ENCODE results near the gene PAMR1.
A peak's percentile ranks its signal among the peaks of the same experiment; 100 is the strongest.

The PAMR1 gene

DNA sequence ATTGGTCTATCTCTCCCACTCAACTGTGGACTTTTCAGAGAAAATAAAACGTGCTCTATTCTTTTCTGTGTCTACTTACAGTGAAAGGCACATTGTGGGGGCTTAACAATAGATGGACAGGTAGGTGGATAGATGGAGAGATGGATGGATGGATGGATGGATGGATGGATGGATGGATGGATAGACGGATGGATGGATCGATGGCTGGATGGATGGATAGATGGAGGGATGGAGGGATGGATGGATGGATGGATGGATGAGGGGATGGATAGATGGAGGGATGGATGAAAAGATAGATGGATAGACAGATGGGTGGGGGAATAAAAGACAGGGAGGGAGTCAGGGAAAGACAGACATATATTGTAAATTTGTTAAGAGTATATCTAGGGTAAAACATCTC is 91.8 kb downstream of the PAMR1 start:
- no peak for DNase-seq

DNA sequence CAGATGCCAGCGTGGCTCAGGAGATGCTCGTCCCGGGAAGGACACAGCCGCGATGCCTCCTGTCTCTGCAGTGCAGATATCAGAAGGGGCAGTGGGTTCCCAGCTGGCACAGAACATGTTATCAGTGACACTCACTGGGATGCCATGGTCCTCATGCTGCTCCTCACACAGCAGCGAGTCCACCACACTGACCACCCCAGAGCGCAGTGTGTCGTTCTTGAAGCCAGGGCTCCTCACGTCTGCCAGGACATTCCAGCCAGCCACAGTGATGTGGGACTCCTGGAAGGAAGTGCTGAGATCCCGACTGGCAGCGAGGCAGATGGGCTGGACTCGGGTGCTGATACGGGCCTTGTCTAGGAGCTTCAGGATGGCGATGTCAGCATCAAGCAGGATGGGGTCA is 93.0 kb downstream of the PAMR1 start:
- DNase-seq, result no peak

- DNase-seq, result no peak
These were observed 98.3 kb downstream of the PAMR1 start for GRCh38 chr11:35427071-35427470.

DNA sequence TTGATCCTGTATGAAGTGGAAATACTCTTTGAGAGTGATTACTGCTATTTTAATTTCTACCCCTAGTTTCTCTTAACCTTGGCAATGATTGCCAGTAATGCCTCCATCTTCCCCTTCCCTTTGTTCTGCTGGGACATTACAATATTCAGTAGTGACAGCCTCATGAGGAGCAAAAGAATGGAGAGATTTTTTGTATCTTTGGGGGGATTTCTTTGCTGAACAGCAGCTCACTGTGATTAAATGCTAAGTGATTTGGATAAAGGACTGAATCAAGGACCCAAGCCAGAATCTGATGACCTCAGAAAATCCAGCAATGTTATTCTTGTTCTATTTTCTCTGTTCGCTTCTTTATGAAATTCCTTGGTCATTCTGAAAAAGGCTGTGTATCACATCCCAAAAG is 99.1 kb downstream of the PAMR1 start:
- no peak for DNase-seq

GRCh38 chr11:35425603-35426212 is 99.7 kb downstream of the PAMR1 start:
- DNase-seq, result no peak

- DNase-seq, result no peak
These were observed 101.1 kb downstream of the PAMR1 start for GRCh38 chr11:35424157-35424940.

DNA sequence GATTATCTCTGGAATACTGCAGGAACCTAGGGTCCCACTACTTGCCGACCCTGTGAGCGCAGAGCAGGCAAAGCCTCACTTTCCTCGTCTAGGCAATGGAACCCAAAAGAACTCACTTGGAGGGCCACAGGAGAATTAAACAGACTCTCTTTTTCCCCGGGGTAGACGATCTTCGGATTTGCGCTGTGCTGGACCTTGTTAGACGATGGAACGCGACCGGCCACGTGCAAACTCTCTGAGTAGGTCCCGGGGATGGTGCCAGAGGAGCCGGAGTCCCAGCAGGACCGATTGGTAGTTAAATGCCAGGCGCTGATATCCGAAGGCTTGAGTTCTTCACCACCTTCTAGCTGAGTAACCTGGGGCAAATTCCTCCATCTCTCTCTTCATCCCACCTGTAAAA is 105.0 kb downstream of the PAMR1 start:
- DNase-seq, result no peak

DNA sequence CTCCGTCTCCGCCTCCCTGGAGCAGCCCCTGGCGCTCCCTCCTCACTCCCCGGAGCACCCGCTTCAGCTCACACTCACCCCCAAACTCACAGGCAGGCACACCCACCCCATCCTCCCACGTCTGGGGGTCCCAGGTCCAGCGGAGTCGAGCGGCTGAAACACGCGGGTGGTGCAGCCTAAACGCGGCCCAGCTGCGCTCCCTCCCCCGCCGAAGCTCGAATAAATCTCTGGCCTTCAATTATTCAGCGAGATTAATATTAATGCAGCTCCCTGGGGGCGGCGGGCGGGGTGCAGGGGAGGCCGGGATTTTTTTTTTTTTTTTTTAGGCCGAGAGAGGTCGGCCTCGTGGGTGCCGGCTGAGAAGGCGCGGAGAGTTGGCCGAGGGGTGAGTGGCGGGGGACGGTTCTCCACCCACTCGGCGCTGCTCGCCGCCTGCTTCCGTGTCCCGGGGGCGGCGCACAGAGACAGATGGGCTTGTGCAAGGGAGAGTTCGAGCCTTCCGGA is 105.5 kb downstream of the PAMR1 start:
- DNase-seq, result no peak

DNA sequence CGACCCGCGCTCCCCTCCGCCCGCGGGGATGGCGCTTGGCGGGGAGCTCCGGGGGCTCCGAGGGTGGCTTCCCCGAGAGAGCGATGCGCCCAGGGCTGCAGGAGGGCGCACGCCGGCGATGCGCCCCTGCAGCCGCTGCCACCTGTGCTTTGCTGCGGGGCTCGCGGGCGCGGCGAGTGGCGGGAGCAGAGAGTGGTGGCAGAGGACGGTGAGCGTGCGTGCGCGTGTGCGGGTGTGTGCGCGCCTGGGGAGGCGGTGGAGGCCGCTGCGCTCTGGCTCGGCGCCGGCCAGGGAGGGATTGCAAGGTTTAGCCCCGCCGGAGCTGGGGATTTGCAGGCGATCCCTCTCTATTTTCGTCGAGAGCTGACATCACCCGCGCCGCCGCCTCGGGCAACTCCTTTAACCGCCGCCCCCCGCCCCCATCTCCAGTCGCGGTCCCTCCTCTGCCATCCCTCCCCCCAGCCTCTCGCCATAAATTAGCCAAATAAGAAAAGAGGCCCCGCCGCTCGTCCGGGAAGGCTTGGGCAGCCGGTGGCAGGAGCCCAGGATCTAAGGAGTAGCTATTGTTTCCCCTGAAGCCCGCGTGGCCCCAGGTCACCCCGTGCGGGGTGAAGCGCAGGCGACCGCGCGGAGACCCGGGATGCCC is 106.1 kb downstream of the PAMR1 start, which contains the start of gene SLC1A2:
Gene SLC1A2, minus strand, starts transcription at position 375 of the 646 bp plus-strand sequence. CDS start 592 bp downstream, outside the sequence.
- DNase-seq, result no peak

- no peak for DNase-seq
These were observed 106.9 kb downstream of the PAMR1 start for GRCh38 chr11:35418282-35419183.

GRCh38 chr11:35415487-35415886 is 109.9 kb downstream of the PAMR1 start:
- no peak for DNase-seq

DNA sequence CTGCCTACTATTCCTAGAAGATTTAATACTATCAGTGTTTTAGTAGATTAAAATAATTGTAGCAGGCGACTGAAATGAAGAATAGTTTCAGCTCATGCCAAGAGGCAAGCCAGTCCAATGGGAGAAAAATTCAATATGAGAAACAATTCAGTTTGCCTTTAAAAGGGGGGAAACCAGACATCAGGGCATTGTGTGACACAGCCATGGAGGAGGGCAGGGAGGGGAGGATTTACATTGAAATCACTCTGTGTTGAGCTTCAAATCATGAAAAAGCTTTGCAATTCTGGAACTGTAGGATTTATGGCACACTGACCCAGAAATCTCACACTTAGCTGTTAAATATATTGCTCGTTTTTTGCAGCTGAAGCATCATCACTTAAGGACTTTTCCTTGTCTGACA is 110.6 kb downstream of the PAMR1 start:
- DNase-seq, result no peak

DNA sequence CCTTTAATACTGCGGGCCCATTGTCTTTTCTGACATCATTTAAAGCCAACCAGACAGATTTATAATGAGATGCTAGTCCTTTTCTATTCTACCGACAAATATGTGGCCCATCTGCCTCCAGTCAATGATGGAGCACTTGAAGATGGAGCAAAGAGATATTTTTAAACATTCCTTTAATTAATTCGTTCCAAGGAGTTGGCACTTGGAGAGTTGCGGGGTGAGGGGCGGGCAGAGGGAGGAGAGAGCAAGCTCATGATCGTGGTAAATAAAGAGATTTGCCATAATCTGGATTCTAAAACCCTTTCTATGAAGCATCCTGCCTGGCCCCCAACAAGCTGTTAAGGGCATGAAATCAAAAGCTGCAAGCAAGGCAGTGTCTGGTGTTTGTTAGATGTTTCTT is 111.1 kb downstream of the PAMR1 start:
- DNase-seq, result no peak

- no peak for DNase-seq
These were observed 111.8 kb downstream of the PAMR1 start for GRCh38 chr11:35413598-35413997.

- DNase-seq, result no peak
These were observed 113.1 kb downstream of the PAMR1 start for GRCh38 chr11:35412285-35412684.

GRCh38 chr11:35407041-35407440 is 118.4 kb downstream of the PAMR1 start:
- no peak for DNase-seq

DNA sequence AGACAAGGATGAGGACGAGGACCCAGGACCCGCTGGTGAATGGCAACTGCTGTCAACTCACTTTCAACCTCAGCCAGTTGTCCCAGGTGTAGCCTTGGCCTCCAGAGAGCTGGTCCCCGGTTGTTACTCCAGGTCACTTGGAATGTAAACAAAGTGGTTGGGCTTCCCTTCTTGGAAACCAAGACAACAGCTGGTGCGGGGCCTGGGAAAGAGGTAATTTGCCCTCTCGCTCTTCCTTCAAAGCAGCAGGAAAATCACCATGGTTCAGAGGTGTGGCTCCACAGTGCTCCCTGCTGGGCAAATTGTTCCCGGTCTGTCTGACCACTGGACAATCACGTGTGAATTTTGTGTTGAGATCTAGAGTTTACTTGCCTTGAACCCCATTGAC is 121.0 kb downstream of the PAMR1 start:
- DNase-seq, result peak in 1 of 2 donors; percentile 15

- DNase-seq, result no peak
These were observed 121.5 kb downstream of the PAMR1 start for GRCh38 chr11:35403765-35404387.

- no peak for DNase-seq
These were observed 122.4 kb downstream of the PAMR1 start for GRCh38 chr11:35402751-35403660.

DNA sequence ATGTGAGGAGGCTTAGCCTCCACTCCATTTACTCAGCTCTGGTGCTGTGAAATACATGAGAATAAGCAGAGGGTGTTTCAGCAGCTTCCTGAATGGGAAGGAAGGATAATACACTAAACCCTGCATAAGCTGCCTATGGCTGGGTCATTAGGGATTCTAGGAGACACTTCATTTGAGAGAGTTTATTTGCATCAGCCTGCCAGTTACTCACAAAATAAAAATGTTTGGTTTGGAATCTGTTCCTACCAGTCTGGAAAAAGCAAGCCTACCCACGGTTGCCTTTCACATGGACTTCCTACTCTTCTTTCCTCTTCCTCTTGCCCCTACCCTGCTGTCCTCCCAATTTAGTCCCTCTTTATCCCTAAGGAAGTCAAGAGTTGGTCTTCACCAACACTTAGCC is 126.5 kb downstream of the PAMR1 start:
- DNase-seq, result no peak

- no peak for DNase-seq
These were observed 130.5 kb downstream of the PAMR1 start for GRCh38 chr11:35394941-35395340.

Data from CD4-positive, alpha-beta T cell treated with Interleukin-1 beta for 1 hour (primary cell).